Fibroblast of pulmonary artery (primary cell): ENCODE measurements around the gene CCR2.

ENCODE experiments used
- DNase-seq: peaks from one replicate; pipeline ENCODE4 v3.0.0-alpha.2; 2010; ENCODE audit warnings: low read depth
- H3K4me3 ChIP-seq: replicated peaks from 2 replicates; pipeline ENCODE4 v1.5.1; 2011; ENCODE audit warnings: low read depth, mild to moderate bottlenecking, control low read depth, low read length, moderate library complexity
- CTCF ChIP-seq: IDR thresholded peaks from 2 replicates; pipeline ENCODE4 v1.5.1; 2011; ENCODE audit warnings: mild to moderate bottlenecking, control low read depth, low read length, inconsistent platforms; ENCODE audit errors: missing control alignments

The CCR2 gene

DNA sequence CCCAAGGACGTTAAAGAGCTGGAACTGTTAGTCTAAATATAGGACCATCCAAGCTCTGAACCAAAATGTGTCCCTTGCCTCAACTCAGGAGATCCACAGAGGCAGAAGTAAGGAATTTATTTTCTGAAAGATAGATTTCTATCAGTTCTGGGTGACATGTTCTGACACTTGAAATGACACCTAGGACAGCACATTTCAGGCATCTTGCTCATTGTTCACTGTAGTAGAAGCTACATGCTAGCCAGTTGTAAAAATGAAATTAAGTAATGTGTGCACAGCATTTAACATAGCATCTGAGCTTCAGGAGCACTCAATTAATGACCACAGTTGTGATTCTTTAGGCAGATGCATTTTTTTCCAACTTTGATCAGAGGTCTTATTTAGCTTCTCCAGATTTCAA lies 567 bp downstream of the CCR2 start:
- no peak for DNase-seq
- no peak for TF ChIP-seq CTCF
- no peak overlapping the region for H3K4me3 ChIP-seq

GRCh38 chr3:46354984-46355383 lies 1.1 kb downstream of the CCR2 start:
- no peak for TF ChIP-seq CTCF
- no peak overlapping the region for H3K4me3 ChIP-seq
- no peak for DNase-seq

DNA sequence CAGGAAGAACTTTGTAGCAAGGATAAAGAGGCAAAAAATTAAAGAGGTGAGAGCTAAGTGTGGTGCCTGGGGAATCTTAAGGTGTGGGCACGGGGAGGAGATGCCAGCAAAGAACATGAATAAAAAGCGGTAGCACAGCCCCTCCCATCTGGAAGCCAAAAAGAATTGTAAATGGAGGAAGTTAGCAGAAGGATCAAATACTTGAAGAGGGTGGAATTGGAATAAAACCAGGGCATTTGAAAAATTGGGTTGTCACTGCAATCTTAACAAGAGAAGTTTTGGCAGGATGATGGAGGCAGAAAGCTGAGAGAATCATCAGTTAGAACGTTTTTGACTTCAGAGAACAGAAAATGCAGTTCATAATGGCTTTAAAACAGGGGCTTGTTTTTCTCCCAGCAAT lies 2.4 kb downstream of the CCR2 start:
- no peak for TF ChIP-seq CTCF
- no peak for DNase-seq

GRCh38 chr3:46356909-46357308 lies 3.0 kb downstream of the CCR2 start:
- no peak overlapping the region for H3K4me3 ChIP-seq
- TF ChIP-seq CTCF: no peak
- DNase-seq: no peak

More for the DNA sequence above, 2.4 kb downstream of the CCR2 start:
- no peak overlapping the region for H3K4me3 ChIP-seq

GRCh38 chr3:46358466-46358865 lies 4.6 kb downstream of the CCR2 start:
- H3K4me3 ChIP-seq: no peak overlapping the region
- no peak for TF ChIP-seq CTCF
- DNase-seq: no peak

- TF ChIP-seq CTCF: no peak
- DNase-seq: no peak
- H3K4me3 ChIP-seq: no peak overlapping the region
These were observed 6.0 kb downstream of the CCR2 start for GRCh38 chr3:46359733-46360493.

DNA sequence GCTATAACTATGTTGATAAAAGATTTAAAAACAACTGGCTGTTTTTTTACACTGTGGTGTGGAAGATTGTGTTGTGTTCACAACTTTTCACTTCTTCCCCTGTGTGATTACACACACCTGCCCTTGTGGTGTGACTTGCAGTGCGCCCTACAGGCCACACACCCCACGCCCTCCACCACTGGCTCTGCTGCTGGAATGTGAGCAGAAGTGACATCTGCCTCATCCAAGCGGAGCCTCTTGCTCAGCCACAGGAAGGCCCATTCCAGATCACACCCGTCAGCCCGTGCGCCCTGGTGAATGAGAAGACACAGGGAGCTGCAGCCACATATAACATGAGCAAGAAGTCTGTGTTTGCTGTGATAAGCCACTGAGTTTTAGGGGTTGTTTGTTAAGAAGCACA lies 7.0 kb downstream of the CCR2 start:
- no peak for DNase-seq
- H3K4me3 ChIP-seq: no peak overlapping the region
- TF ChIP-seq CTCF: no peak
